Fibroblast of lung (primary cell): Measurements from ENCODE around the gene PCMTD2. TPM values are rescaled to one million over a fixed set of nuclear protein-coding genes. Genes with fewer than 3 reads are reported as not detected.
A peak's percentile ranks its signal among the peaks of the same experiment; 100 is the strongest.
"Not testable (repeated sequence)": the region's sequence is repeated elsewhere in the genome, so short reads cannot be mapped to it uniquely, and the experiment has no call there.

Experiments
- DNase-seq, 2 donors: peaks; one replicate each; pipeline versions ENCODE4 v3.0.0 to v3.0.0-alpha.2; 2010; ENCODE audit warnings: low read depth in 2 of 2
- H2AFZ ChIP-seq: 2 replicates; pipeline ENCODE4 v1.5.1; 2012; ENCODE audit warnings: low read length, control low read depth, inconsistent platforms
- H3K27ac ChIP-seq: 2 replicates; pipeline ENCODE4 v1.5.1; 2011; ENCODE audit warnings: low read length, control low read depth; ENCODE audit not compliant: insufficient read depth
- H3K27me3 ChIP-seq: 2 replicates; pipeline ENCODE4 v1.5.1; 2011; ENCODE audit warnings: mild to moderate bottlenecking, low read length; ENCODE audit not compliant: control insufficient read depth, insufficient read depth
- H3K36me3 ChIP-seq: 2 replicates; pipeline ENCODE4 v1.5.1; 2011; ENCODE audit warnings: low read length; ENCODE audit not compliant: control insufficient read depth, insufficient read depth
- H3K4me1 ChIP-seq: 2 replicates; pipeline ENCODE4 v1.5.1; 2011; ENCODE audit warnings: low read length; ENCODE audit not compliant: control insufficient read depth, insufficient read depth; ENCODE audit errors: extremely low read depth
- H3K4me2 ChIP-seq: 2 replicates; pipeline ENCODE4 v1.5.1; 2011; ENCODE audit warnings: low read length, control low read depth; ENCODE audit not compliant: insufficient read depth; ENCODE audit errors: extremely low read depth
- H3K4me3 ChIP-seq, 4 experiments: fragments of 200-600 bp in 1 of 4; sonication (generic) in 1 of 4; replicated peaks in 1 of 4; 2 replicates each; pipeline ENCODE4 v1.5.1; 2011 to 2016; ENCODE audit warnings: low read length in 4 of 4, low read depth in 3 of 4, mild to moderate bottlenecking in 3 of 4, control low read depth in 2 of 4, inconsistent platforms in 1 of 4, mixed read lengths in 1 of 4; ENCODE audit not compliant: insufficient read depth in 1 of 4; ENCODE audit errors: control extremely low read depth in 1 of 4
- H3K79me2 ChIP-seq: 2 replicates; pipeline ENCODE4 v1.5.1; 2012; ENCODE audit warnings: mild to moderate bottlenecking, low read length, inconsistent platforms; ENCODE audit not compliant: control insufficient read depth, insufficient read depth
- H3K9ac ChIP-seq: 2 replicates; pipeline ENCODE4 v1.5.1; 2011; ENCODE audit warnings: mild to moderate bottlenecking, low read length, control low read depth; ENCODE audit not compliant: insufficient read depth
- H3K9me3 ChIP-seq: 2 replicates; pipeline ENCODE4 v1.5.1; 2012; ENCODE audit warnings: low read depth, low read length; ENCODE audit not compliant: control insufficient read depth, insufficient read depth
- H4K20me1 ChIP-seq: 2 replicates; pipeline ENCODE4 v1.5.1; 2011; ENCODE audit warnings: low read length; ENCODE audit not compliant: control insufficient read depth, insufficient read depth; ENCODE audit errors: extremely low read depth
- polyA plus RNA-seq, 2 donors: library from polyadenylated mRNA; depleted of rRNA in 1 of 2; stranded (reverse) in 1 of 2; unstranded in 1 of 2; fragments of >200 nt; gene quantifications; 2 replicates each; pipeline ENCODE4 v1.2.1, GENCODE V29; 2011 to 2012; ENCODE audit warnings: missing spikeins in 1 of 2
- total RNA-seq: library from RNA; depleted of rRNA; stranded (reverse); fragments of >200 nt; gene quantifications from 2 replicates; pipeline ENCODE4 v1.2.1, GENCODE V29; 2014

The PCMTD2 gene
- total and polyA plus RNA-seq, 2 donors (not counting 1 experiment from before 2014, with no cell fraction given) = 39.5 to 42.9 TPM

DNA sequence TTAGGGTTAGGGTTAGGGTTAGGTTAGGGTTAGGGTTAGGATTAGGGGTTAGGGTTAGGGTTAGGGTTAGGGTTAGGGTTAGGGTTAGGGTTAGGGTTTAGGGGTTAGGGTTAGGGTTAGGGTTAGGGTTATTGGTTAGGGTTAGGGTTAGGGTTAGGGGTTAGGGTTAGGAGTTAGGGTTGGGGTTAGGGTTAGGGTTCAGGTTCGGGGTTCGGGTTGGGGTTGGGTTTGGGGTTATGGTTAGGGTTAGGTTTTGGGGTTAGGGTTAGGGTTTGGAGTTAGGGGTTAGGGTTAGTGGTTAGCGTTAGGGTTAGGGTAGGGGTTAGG lies 31.7 kb downstream of the PCMTD2 start:
- H3K4me1 ChIP-seq, H4K20me1 ChIP-seq, H3K4me3 ChIP-seq, H2AFZ ChIP-seq, H3K4me2 ChIP-seq, H3K9ac ChIP-seq, H3K27me3 ChIP-seq, H3K36me3 ChIP-seq, H3K27ac ChIP-seq, H3K9me3 ChIP-seq, DNase-seq, H3K79me2 ChIP-seq: not testable (repeated sequence)

- not testable (repeated sequence) for DNase-seq, H3K9me3 ChIP-seq, H3K79me2 ChIP-seq, H4K20me1 ChIP-seq, H3K4me1 ChIP-seq, H3K4me2 ChIP-seq, H3K9ac ChIP-seq, H3K36me3 ChIP-seq, H2AFZ ChIP-seq, H3K27ac ChIP-seq, H3K27me3 ChIP-seq, H3K4me3 ChIP-seq
Measured at GRCh38 chr20:64292167-64292566, 36.6 kb downstream of the PCMTD2 start.

DNA sequence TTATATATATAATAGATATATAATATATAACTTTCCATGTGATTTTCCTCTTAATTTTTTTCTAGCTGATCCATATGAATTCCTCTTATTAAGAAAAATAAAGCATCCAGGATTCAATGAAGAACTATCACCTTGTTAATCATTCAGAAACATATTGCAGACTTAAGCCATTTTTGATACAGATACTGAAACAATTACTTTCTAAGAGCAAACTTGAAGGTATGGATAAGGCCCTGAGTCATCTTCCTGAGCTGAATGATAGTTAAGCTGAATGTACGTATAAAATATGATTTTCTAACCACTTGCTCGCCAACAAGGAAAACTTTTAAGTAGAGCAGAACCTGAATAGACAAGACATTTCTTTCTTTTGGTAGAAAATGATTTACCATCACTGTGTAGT lies 47.5 kb downstream of the PCMTD2 start:
- H3K36me3 ChIP-seq, H3K4me3 ChIP-seq, H3K27me3 ChIP-seq, H3K79me2 ChIP-seq, H3K27ac ChIP-seq, H3K9me3 ChIP-seq, H3K9ac ChIP-seq, H3K4me1 ChIP-seq, H2AFZ ChIP-seq, DNase-seq, H4K20me1 ChIP-seq, H3K4me2 ChIP-seq: not testable (repeated sequence)

DNA sequence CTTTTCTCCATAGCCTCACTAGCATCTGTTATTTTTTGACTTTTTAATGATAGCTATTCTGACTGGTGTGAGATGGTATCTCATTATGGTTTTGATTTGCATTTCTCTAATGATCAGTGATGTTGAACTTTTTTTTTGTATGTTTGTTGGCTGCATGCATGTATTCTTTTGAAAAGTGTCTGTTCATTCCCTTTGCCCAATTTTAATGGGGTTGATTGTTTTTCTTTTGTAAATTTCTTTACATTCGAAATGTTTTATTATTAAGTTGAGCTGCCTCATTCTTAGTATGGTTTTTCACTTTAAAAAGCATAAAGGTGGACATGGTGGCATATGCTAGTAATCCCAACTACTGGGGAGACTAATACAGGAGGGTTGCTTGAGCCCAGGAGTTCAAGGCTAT lies 58.2 kb downstream of the PCMTD2 start:
- not testable (repeated sequence) for H3K27ac ChIP-seq, H3K9ac ChIP-seq, H3K4me3 ChIP-seq, H4K20me1 ChIP-seq, H3K4me1 ChIP-seq, H2AFZ ChIP-seq, H3K4me2 ChIP-seq, H3K36me3 ChIP-seq, H3K79me2 ChIP-seq, DNase-seq, H3K9me3 ChIP-seq, H3K27me3 ChIP-seq

GRCh38 chr20:64315381-64315780 lies 59.8 kb downstream of the PCMTD2 start:
- DNase-seq, H3K4me2 ChIP-seq, H3K27ac ChIP-seq, H3K4me1 ChIP-seq, H3K4me3 ChIP-seq, H4K20me1 ChIP-seq, H3K9me3 ChIP-seq, H3K36me3 ChIP-seq, H2AFZ ChIP-seq, H3K9ac ChIP-seq, H3K27me3 ChIP-seq, H3K79me2 ChIP-seq: not testable (repeated sequence)

GRCh38 chr20:64315884-64316283 lies 60.3 kb downstream of the PCMTD2 start:
- not testable (repeated sequence) for DNase-seq, H3K79me2 ChIP-seq, H3K27me3 ChIP-seq, H2AFZ ChIP-seq, H3K36me3 ChIP-seq, H3K9me3 ChIP-seq, H3K4me2 ChIP-seq, H3K9ac ChIP-seq, H3K27ac ChIP-seq, H3K4me3 ChIP-seq, H4K20me1 ChIP-seq, H3K4me1 ChIP-seq

DNA sequence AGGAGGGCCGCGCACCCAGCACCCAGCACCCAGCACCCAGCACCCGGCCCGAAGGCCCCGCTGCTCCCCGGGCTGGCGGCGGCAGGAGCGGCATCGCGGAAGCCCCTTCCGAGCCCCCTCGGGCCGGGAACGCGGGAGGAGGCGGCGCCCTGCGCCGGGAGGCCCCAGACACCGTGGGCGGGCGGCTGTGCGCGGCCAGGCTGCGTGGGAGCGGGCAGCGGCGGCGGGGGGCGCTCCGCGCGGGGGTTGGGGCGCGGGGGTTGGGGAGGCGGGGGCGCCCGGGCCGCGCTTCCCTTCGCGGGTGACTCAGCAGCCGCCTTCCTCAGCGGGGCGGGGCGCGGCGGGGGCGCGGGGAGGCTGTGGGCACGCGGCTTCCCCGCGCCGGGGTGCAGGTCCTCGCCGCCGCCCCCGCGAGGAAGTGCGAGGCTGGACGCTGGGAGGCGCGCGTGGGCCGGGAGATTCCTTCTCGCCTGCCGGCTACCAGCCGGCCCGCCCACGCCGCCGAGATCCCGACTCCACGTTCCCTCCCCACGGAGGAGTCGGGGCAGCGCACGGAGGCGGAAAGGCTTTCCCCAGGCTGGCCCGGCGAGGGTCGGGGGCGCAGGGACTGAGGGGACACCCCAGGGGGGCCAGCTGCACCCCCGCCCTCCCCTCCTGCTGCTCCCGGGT lies 61.0 kb downstream of the PCMTD2 start:
- H3K27me3 ChIP-seq, H3K27ac ChIP-seq, H3K4me1 ChIP-seq, H3K36me3 ChIP-seq, H3K9me3 ChIP-seq, H3K4me2 ChIP-seq, H3K79me2 ChIP-seq, H4K20me1 ChIP-seq, H3K9ac ChIP-seq, H2AFZ ChIP-seq: not testable (repeated sequence)
- DNase-seq = peak in 1 of 2 donors; percentile 12
- H3K4me3 ChIP-seq = peak overlapping the region in 1 of 4 experiments; percentile 22
